ENCODE measurements around the gene DAB1.

Gene DAB1

DNA sequence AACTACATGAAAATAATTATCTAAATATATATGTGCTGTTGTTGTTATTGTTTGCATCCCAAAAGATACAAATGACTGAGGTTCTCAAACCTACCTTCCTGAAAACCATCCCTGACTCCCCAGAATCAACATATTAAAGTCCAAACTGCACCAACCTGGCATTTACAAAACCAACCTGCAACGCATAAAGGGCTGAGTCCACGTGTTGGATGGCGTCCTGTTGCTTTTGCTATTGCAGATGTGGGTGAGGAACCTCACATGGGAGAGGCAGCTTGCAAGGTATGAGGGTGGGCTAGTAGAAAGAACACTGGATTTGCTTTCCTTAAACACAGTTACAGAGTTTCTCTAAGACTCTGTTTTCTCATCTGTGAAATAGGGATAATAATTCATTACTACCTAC, 456.5 kb downstream of the DAB1 start:
- H3K4me3 ChIP-seq (ENCODE audit: low read depth, low read length): no peak overlapping the region
- TF ChIP-seq, protein P1, sequence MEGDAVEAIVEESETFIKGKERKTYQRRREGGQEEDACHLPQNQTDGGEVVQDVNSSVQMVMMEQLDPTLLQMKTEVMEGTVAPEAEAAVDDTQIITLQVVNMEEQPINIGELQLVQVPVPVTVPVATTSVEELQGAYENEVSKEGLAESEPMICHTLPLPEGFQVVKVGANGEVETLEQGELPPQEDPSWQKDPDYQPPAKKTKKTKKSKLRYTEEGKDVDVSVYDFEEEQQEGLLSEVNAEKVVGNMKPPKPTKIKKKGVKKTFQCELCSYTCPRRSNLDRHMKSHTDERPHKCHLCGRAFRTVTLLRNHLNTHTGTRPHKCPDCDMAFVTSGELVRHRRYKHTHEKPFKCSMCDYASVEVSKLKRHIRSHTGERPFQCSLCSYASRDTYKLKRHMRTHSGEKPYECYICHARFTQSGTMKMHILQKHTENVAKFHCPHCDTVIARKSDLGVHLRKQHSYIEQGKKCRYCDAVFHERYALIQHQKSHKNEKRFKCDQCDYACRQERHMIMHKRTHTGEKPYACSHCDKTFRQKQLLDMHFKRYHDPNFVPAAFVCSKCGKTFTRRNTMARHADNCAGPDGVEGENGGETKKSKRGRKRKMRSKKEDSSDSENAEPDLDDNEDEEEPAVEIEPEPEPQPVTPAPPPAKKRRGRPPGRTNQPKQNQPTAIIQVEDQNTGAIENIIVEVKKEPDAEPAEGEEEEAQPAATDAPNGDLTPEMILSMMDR (IDR thresholded peaks at IDR 0.05; ENCODE audit: low read depth, low read length): no peak

DNA sequence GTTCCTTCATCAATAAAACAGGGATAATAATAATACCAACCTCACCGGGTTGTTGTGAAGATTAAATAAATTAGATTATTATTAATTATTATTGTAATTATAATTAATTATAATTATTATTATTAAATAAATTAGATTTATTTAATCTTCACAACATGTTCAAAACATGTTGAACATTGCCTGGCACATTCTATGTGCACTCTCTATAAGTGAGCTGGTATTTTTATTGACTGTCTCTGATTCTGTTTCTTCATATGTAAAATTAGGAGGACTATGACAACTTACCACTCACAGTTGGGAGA, 457.2 kb downstream of the DAB1 start:
- H3K4me3 ChIP-seq (ENCODE audit: low read depth, low read length): no peak overlapping the region
- TF ChIP-seq, protein P1 (IDR thresholded peaks at IDR 0.05; ENCODE audit: low read depth, low read length): no peak

DNA sequence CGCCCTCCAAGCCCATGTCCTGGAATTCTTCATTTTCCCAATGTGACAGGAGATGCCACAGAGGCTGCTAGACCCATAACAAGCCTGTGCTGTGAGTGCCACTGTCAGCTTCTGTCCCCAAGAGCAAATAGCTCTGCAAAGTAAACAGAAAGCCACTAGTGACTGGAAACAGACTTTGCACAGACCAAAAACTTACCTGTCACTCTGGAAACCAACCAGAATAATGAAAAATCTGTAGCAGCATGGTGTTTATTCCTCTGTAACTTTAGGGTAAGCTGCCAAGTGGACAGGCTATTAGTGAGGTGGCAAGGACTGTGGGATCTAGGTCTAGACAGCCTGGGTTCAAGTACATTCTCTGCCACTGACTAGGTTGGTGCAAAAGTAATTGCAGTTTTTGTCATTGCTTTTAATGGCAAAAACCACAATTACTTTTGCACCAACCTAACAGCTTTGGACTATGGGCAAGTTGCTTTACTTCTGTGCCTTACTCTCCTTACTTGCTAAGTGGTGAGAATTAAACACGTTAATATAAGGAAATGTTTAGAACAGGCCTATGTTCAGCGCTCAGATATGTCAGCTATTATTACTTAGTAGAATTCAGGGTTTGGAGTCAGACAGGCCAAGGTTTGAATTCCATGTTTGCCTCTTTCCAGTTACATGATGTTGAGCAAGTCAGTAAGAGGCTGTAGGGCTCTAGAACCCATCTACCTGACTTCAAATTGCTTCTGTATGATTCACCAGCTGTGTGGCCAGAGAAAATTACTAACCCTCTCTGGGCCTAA, 457.8 kb downstream of the DAB1 start, which contains the start of gene C8B:
C8B (minus strand) TSS at position 100 of the 782 bp plus-strand sequence; CDS start at position 33, 67 bp downstream.
- no peak within 1 kb of the TSS for H3K4me3 ChIP-seq (ENCODE audit: low read depth, low read length)
- TF ChIP-seq, protein P1 (IDR thresholded peaks at IDR 0.05; ENCODE audit: low read depth, low read length): no peak

DNA sequence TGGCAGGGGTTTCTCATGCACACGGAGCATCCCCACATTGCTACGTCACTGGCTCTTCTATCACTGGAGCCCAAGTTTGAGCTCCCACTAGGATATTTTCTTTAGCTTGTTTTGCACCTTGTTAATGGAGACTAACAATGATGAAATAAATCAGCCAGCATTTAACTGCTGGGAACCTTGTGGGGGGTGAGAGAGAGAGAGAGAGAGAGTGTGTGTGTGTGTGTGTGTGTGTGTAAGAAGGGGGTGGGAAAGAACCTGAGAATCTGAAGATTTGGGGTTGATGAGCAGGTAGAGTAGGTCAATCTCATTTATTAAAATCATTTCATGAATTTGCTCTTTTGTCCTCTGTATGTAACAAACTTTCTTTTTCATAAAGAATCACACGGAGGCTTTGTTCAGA, 458.7 kb downstream of the DAB1 start:
- no peak overlapping the region for H3K4me3 ChIP-seq (ENCODE audit: low read depth, low read length)
- TF ChIP-seq, protein P1 (IDR thresholded peaks at IDR 0.05; ENCODE audit: low read depth, low read length): no peak

DNA sequence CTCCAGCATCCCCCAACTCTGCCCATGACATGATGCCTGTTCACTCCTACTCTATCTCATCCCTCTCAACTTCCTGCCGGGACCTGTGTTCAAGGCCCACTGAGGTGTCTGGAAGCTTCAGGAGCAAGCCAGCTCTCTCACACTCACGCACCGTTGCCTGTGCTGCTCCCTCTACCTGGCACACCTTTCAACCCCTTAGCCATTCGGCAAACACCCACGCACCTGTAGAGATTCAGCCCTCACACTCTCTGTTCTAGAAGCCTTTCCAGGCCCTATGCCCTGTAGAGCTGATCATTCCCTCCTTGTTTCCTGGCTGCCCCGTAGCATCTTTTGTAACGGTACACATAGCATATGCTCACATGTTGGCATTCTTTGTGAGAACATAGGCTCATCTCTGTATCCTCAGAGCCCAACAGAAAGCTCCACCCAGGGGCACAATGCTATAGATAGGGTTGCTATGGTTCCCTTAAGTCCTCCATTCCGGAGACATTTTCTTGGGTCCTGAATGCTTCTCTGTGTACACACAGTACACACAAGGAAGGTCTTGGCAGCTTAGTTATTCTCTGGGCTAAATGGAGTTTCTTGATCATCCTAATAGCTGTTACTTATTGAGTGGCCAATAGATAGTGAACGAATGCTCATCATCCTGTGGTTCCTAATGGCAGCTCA, 459.4 kb downstream of the DAB1 start:
- TF ChIP-seq, protein P1 (IDR thresholded peaks at IDR 0.05; ENCODE audit: low read depth, low read length): no peak
- H3K4me3 ChIP-seq (ENCODE audit: low read depth, low read length): no peak overlapping the region

DNA sequence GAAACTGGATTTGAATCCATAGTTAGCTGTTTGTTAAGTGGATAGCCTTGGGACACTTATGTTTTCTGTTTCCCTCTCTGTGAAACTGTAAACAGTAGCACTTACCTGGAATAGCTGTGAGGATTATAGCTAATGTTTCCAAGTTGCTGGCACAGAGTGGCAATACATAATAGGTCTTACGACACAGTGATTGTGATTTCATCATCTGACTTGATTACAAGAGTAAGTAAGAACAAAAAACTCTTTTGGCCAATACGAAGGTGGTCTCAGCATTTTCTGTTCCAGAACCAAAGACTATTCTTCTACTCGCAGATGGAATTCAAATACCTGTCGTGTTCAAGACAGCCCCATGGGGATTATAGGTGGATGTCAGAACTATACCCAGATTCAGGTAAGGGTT, 460.2 kb downstream of the DAB1 start:
- no peak overlapping the region for H3K4me3 ChIP-seq (ENCODE audit: low read depth, low read length)
- TF ChIP-seq, protein P1 (IDR thresholded peaks at IDR 0.05; ENCODE audit: low read depth, low read length): no peak

DNA sequence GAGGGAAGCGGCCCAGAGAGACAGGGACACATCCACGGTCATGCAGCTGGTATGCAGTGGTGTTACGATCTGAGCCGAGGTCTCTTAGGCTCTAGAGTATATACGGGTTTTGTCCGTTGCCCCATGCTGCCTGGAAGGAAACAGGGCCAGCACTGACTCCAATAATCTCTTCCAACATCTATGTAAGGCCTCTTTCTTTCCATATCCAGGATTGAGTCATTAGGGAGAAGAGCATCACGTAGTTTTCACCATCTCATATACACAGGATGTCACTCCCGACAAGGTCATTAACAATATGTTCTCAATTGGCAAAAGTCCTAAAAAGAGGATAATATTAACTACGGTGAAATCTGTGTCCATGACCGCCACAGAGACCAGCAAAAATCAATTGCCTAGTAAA, 462.4 kb downstream of the DAB1 start:
- TF ChIP-seq, protein P1 (IDR thresholded peaks at IDR 0.05; ENCODE audit: low read depth, low read length): no peak
- no peak overlapping the region for H3K4me3 ChIP-seq (ENCODE audit: low read depth, low read length)
